ENCODE measurements around the gene KANK3.
"Not testable (repeated sequence)": the region's sequence is repeated elsewhere in the genome, so short reads cannot be mapped to it uniquely, and the experiment has no call there.

KANK3 gene

GRCh38 chr19:8373867-8374813 lies 31.1 kb upstream of the KANK3 start:
- peak in 5 of 42 donors; percentile 18 to 38 (median 33) for DNase-seq
- intact Hi-C loops (cut with DNase I): no loop called here

GRCh38 chr19:8371011-8371804 lies 28.1 kb upstream of the KANK3 start:
- no peak for DNase-seq
- intact Hi-C loops (cut with DNase I): no loop called here

GRCh38 chr19:8370176-8371010 lies 27.3 kb upstream of the KANK3 start:
- DNase-seq: no peak
- intact Hi-C loops (cut with DNase I): no loop called here

- DNase-seq: peak; percentile 36 to 89 (median 76)
- intact Hi-C loops (cut with DNase I): no loop called here
Observed at GRCh38 chr19:8367327-8368001, 24.4 kb upstream of the KANK3 start.

- intact Hi-C loops (cut with DNase I): no loop called here
Observed at GRCh38 chr19:8366961-8367326, 23.9 kb upstream of the KANK3 start.

GRCh38 chr19:8366121-8366581 lies 23.1 kb upstream of the KANK3 start:
- no peak for DNase-seq
- intact Hi-C loops (cut with DNase I): no loop called here

More at GRCh38 chr19:8366961-8367326, 23.9 kb upstream of the KANK3 start:
- DNase-seq: peak in 7 of 42 donors; percentile 12 to 53 (median 24)

GRCh38 chr19:8363803-8364771 lies 21.0 kb upstream of the KANK3 start, which contains the start of gene ANGPTL4:
TSS of gene ANGPTL4 (plus strand) at chr19:8364155. CDS start at chr19:8364322, 167 bp downstream.
- DNase-seq: peak in 41 of 42 donors; percentile 21 to 81 (median 60)
- intact Hi-C loops (cut with DNase I): no loop called here

GRCh38 chr19:8361921-8362793 lies 19.1 kb upstream of the KANK3 start:
- intact Hi-C loops (cut with DNase I): no loop called here
- DNase-seq: peak; percentile 28 to 92 (median 72)

GRCh38 chr19:8360196-8360595 lies 17.1 kb upstream of the KANK3 start:
- no peak for DNase-seq
- intact Hi-C loops (cut with DNase I): no loop called here

- intact Hi-C loops (cut with DNase I): loop anchor here (5.0 kb wide), 1 partner anchor 38 kb away; no protein-coding TSS in a partner anchor
- DNase-seq: no peak
Observed at GRCh38 chr19:8358948-8359347, 15.9 kb upstream of the KANK3 start.

- intact Hi-C loops (cut with DNase I): loop anchor here (5.0 kb wide), 1 partner anchor 40 kb away; no protein-coding TSS in a partner anchor
- no peak for DNase-seq
Observed at GRCh38 chr19:8357007-8357521, 14.0 kb upstream of the KANK3 start.

- intact Hi-C loops (cut with DNase I): loop anchor here (5.0 kb wide), 1 partner anchor 41 kb away; no protein-coding TSS in a partner anchor
- no peak for DNase-seq
Observed at GRCh38 chr19:8355631-8356402, 12.8 kb upstream of the KANK3 start.

- DNase-seq; intact Hi-C loops (cut with DNase I): not testable (repeated sequence)
Observed at GRCh38 chr19:8352845-8353244, 9.8 kb upstream of the KANK3 start.

- intact Hi-C loops (cut with DNase I): no loop called here
- DNase-seq: no peak
Observed at GRCh38 chr19:8352134-8352827, 9.2 kb upstream of the KANK3 start.
